Lung (tissue), 12 donors: ENCODE results near the gene PCSK5. TPM values are rescaled to one million over a fixed set of nuclear protein-coding genes. Genes with fewer than 3 reads are reported as not detected.

Experiments
- ATAC-seq: fragments of 200-7000 bp; cut with Tn5 transposase; one replicate; pipeline ENCODE4 v1.9.1; 2020; ENCODE audit warnings: moderate number of reproducible peaks; ENCODE audit not compliant: insufficient read depth, low FRiP score
- DNase-seq, 3 donors: peaks; one replicate each; pipeline ENCODE4 v3.0.0-alpha.2; 2013 to 2017
- H3K27ac ChIP-seq, 2 donors: one replicate each; pipeline ENCODE4 v1.5.1; 2013; ENCODE audit warnings: mild to moderate bottlenecking in 2 of 2, moderate library complexity in 2 of 2, control low read depth in 1 of 2, inconsistent platforms in 1 of 2, low read depth in 1 of 2, low read length in 1 of 2
- H3K27me3 ChIP-seq, 3 donors: one replicate each; pipeline ENCODE4 v1.5.1; 2013; ENCODE audit warnings: low read length in 2 of 3; ENCODE audit not compliant: control insufficient read depth in 3 of 3, insufficient read depth in 3 of 3
- H3K36me3 ChIP-seq, 4 donors: one replicate each; pipeline ENCODE4 v1.5.1; 2013; ENCODE audit warnings: low read length in 4 of 4, mild to moderate bottlenecking in 1 of 4, moderate library complexity in 1 of 4; ENCODE audit not compliant: control insufficient read depth in 4 of 4, insufficient read depth in 4 of 4
- H3K4me1 ChIP-seq, 5 donors: one replicate each; pipeline ENCODE4 v1.5.1; 2013; ENCODE audit warnings: low read length in 5 of 5, mild to moderate bottlenecking in 2 of 5, moderate library complexity in 1 of 5; ENCODE audit not compliant: control insufficient read depth in 5 of 5, insufficient read depth in 5 of 5
- H3K4me3 ChIP-seq: one replicate; pipeline ENCODE4 v1.5.1; 2013; ENCODE audit warnings: mild to moderate bottlenecking, control low read depth, moderate library complexity
- H3K9ac ChIP-seq, 2 donors: one replicate each; pipeline ENCODE4 v1.5.1; 2013; ENCODE audit warnings: low read length in 2 of 2, control low read depth in 1 of 2; ENCODE audit not compliant: insufficient read depth in 1 of 2
- H3K9me3 ChIP-seq, 4 donors: one replicate each; pipeline ENCODE4 v1.5.1; 2013; ENCODE audit warnings: low read length in 3 of 4, mild to moderate bottlenecking in 1 of 4, moderate library complexity in 1 of 4; ENCODE audit not compliant: control insufficient read depth in 4 of 4, insufficient read depth in 3 of 4
- WGBS, 2 donors: extraction: QIAGEN DNeasy Blood & Tissue Kit; methylation state at CpG; one replicate each; pipeline ENCODE4 v1.1.7; 2013; 5-methylcytosine and 5-hydroxymethylcytosine counted together
- polyA plus RNA-seq, 2 donors: library from polyadenylated mRNA; stranded (reverse); fragments of 200-250 nt; gene quantifications; one replicate each; pipeline ENCODE4 v1.2.1, GENCODE V29; 2013
- total RNA-seq, 2 donors: library from RNA; depleted of rRNA in 1 of 2; stranded (reverse); fragments of >200 nt in 1 of 2; gene quantifications; one replicate each; pipeline ENCODE4 v1.2.1, GENCODE V29; 2014 to 2021
- TF ChIP-seq, protein P1 (sequence below): IDR thresholded peaks from 2 replicates; pipeline ENCODE4 v1.5.1; 2012; ENCODE audit warnings: mild to moderate bottlenecking; ENCODE audit errors: control extremely low read depth, extremely low read depth
- donor health status: control.
- donor health status: control.
- donor health status: Bipolar disorder and iron deficiency.
- donor health status: healthy.
- donor health status: DM: yes; HTN: yes; CAD: no.

The PCSK5 gene
- total and polyA plus RNA-seq, 4 donors: 1.9 to 28.2 (median 13.6) TPM

DNA sequence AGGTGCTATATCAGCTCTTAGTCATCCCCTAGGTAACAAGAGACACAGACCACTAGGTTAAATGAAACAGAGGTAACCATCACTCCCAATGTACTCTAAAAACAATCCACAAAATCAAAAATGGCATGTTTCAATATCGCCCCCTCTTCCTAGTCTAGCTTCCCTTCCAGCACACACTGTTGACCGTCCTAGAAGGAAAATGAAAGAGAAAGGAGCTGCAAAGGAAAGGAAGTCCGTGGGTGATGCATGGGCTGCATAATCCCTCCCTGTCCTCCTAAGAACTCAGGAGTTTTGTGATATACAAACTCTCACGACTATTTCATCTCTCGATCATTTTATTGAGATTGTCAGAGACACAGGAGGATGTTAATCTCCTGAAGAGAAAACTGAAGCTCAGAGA, 402.2 kb downstream of the PCSK5 start:
- Histone ChIP-seq H3K36me3 (no peaks in the 10 kb centered on the region), H3K4me3 (no peak overlapping the region), H3K4me1 (peaks cover 0 to 21% (median 5%) of the 10 kb centered on the region in 5 donors), H3K27ac (no peak overlapping the region), H3K9ac (no peak overlapping the region), H3K27me3 (no peaks in the 10 kb centered on the region), H3K9me3 (no peaks in the 10 kb centered on the region)
- ATAC-seq (no peak), DNase-seq (no peak)
- TF ChIP-seq, protein P1, sequence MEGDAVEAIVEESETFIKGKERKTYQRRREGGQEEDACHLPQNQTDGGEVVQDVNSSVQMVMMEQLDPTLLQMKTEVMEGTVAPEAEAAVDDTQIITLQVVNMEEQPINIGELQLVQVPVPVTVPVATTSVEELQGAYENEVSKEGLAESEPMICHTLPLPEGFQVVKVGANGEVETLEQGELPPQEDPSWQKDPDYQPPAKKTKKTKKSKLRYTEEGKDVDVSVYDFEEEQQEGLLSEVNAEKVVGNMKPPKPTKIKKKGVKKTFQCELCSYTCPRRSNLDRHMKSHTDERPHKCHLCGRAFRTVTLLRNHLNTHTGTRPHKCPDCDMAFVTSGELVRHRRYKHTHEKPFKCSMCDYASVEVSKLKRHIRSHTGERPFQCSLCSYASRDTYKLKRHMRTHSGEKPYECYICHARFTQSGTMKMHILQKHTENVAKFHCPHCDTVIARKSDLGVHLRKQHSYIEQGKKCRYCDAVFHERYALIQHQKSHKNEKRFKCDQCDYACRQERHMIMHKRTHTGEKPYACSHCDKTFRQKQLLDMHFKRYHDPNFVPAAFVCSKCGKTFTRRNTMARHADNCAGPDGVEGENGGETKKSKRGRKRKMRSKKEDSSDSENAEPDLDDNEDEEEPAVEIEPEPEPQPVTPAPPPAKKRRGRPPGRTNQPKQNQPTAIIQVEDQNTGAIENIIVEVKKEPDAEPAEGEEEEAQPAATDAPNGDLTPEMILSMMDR: no peak
- 58 to 61% methylated on average over 5 of the region's 5 CpGs for WGBS, 2 donors

DNA sequence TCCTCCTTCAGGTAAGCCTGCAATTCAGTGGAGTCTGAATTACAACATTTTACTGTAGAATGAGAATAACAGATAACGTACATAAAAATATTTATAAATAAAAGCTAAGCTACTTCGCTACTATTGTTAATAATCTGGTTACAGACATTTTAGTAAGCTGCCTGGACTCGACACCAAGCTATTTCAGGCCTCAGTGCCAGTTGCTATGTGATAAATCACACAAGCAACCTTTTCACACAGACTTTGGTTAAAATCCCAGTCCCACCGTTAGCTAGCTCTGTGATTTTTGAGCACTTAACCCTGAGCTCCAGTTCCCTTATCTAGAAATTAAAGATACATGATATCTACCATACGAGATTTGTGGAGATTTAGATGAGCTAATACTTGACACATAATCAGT, 403.8 kb downstream of the PCSK5 start:
- no peak for ATAC-seq

GRCh38 chr9:76296561-76297310, 406.3 kb downstream of the PCSK5 start:
- peaks cover 0 to 22% (median 9%) of the 10 kb centered on the region in 5 donors for H3K4me1 ChIP-seq
- ATAC-seq (no peak), DNase-seq (peak in 1 of 3 donors; percentile 22)
- TF ChIP-seq, protein P1: no peak
- H3K9me3 ChIP-seq: no peaks in the 10 kb centered on the region
- H3K27me3 ChIP-seq: no peaks in the 10 kb centered on the region
- H3K27ac ChIP-seq: no peak overlapping the region
- WGBS, 2 donors: 87 to 88% methylated on average over 11 of the region's 11 CpGs
- H3K9ac ChIP-seq: no peak overlapping the region
- H3K36me3 ChIP-seq: no peaks in the 10 kb centered on the region
- no peak overlapping the region for H3K4me3 ChIP-seq

More for the DNA sequence above, 403.8 kb downstream of the PCSK5 start:
- Histone ChIP-seq H3K9ac (no peak overlapping the region), H3K27me3 (no peaks in the 10 kb centered on the region), H3K27ac (no peak overlapping the region), H3K36me3 (no peaks in the 10 kb centered on the region), H3K4me1 (peaks cover 0 to 25% (median 9%) of the 10 kb centered on the region in 5 donors), H3K9me3 (no peaks in the 10 kb centered on the region), H3K4me3 (no peak overlapping the region)
- 78 to 82% methylated on average over 5 of the region's 5 CpGs for WGBS, 2 donors
- DNase-seq: no peak
- TF ChIP-seq, protein P1: no peak
